C4-2B (cell line): Measurements from ENCODE around the gene KCNA4.
A peak's percentile ranks its signal among the peaks of the same experiment; 100 is the strongest.

Experiments used
- H3K27ac ChIP-seq: fragments of 450-650 bp; 2 replicates; pipeline ENCODE4 v1.5.1; 2017
- CTCF ChIP-seq: fragments of 450-650 bp; conservative IDR thresholded peaks from 2 replicates; pipeline ENCODE4 v1.5.1; 2017; ENCODE audit warnings: mild to moderate bottlenecking
- ZFX ChIP-seq: fragments of 450-650 bp; IDR thresholded peaks from 2 replicates; pipeline ENCODE4 v1.6.1; 2017

KCNA4 gene

GRCh38 chr11:30016588-30017363 lies at the start of gene KCNA4:
Gene KCNA4 (minus strand): TSS chr11:30017030. CDS start chr11:30012678, 4,352 bp downstream.
- peak; percentile 31; the same call in 1 of the 2 replicates for TF ChIP-seq CTCF
- TF ChIP-seq ZFX, result no peak
- no peak within 1 kb of the TSS for H3K27ac ChIP-seq

- H3K27ac ChIP-seq, result no peak overlapping the region
- TF ChIP-seq ZFX, result no peak
- TF ChIP-seq CTCF, result no peak
Observed at GRCh38 chr11:30062103-30062502, 45.3 kb upstream of the KCNA4 start.

GRCh38 chr11:30059172-30059815 lies 42.5 kb upstream of the KCNA4 start:
- TF ChIP-seq ZFX, result no peak
- TF ChIP-seq CTCF, result no peak
- H3K27ac ChIP-seq, result no peak overlapping the region

GRCh38 chr11:30049214-30049613 lies 32.4 kb upstream of the KCNA4 start:
- TF ChIP-seq ZFX, result no peak
- no peak; the same call in 1 of the 2 replicates for TF ChIP-seq CTCF
- H3K27ac ChIP-seq, result no peak overlapping the region

- H3K27ac ChIP-seq, result no peak overlapping the region
- no peak for TF ChIP-seq ZFX
- TF ChIP-seq CTCF, result peak; percentile 56
Observed at GRCh38 chr11:30046578-30046945, 29.7 kb upstream of the KCNA4 start.

GRCh38 chr11:30045921-30046577 lies 29.2 kb upstream of the KCNA4 start:
- no peak for TF ChIP-seq ZFX
- no peak for TF ChIP-seq CTCF
- H3K27ac ChIP-seq, result no peak overlapping the region

GRCh38 chr11:30045144-30045543 lies 28.3 kb upstream of the KCNA4 start:
- H3K27ac ChIP-seq, result no peak overlapping the region
- TF ChIP-seq ZFX (no peak), CTCF (no peak)
